HG03135 (cell line): ENCODE results near the gene EFNB3.

ENCODE experiments used
- ATAC-seq: cut with Tn5 transposase; IDR thresholded peaks from one replicate; pipeline ENCODE4 v1.9.1; 2021; ENCODE audit warnings: mild to moderate bottlenecking, moderate library complexity; ENCODE audit not compliant: unreplicated experiment

EFNB3 gene

DNA sequence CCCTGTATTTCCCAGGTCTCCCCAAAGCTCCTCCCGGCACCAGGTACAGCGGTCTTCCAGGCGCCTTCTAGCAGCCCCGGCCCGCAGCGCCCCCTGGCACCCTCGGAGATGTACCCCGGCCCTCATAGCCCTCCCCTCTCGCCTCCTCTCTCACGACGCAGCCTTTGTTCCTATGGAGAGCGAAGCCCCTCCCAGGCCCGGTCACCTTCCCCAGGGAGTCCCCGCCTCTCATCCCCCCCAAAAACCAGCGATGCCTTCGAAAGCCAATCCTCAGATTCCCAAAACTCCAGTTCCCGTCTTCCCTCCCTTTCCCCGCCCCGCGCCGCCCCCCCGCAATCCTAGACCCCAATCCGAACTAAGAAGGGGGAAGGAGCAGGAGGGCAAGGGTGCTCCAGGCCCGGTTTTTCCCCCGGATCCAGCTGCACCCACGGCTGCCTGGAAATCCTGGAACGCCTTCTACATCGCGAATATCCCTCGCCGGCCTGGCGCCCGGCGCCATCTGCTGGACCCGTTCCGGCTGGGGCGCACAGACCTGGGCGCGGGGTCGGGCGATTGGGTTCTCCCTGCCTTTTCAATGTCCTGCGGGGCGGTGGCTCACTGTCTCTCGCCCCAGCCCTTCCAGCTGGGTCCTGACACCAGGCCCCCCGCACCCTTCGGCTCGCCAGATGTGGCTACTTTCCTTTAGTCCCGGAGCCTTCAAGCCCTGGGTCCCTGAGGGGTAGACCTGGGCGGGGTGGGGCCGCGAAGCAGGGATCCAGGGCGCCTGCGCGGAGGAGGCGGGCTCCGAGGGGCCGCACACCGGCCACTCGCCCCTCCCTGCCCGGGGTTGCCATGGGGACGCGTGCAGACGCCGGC, 12.1 kb downstream of the EFNB3 start, which contains the start of gene DNAH2:
Gene DNAH2, plus strand, starts transcription at position 844 of the 855 bp plus-strand sequence. CDS start 1,991 bp downstream, outside the sequence.
- ATAC-seq: no peak

- no peak for ATAC-seq
Observed at GRCh38 chr17:7717756-7718350, 12.9 kb downstream of the EFNB3 start.

DNA sequence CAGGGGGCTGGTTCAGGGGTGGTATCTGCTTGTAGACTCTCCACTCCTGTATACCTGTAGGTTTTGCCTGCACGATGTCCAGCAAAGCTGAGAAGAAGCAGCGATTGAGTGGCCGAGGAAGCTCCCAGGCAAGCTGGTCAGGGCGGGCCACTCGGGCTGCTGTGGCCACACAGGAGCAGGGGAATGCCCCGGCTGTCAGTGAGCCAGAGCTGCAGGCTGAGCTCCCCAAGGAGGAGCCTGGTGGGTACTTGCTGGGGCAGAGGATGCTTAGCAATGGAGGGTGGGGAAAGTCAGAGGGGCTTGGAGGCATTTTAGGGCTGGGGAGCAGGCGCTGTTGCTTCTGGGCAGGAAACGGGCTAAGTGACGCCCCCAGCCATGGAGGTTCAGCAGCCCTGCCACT, 14.7 kb downstream of the EFNB3 start:
- no peak for ATAC-seq

GRCh38 chr17:7720125-7720524, 15.1 kb downstream of the EFNB3 start:
- ATAC-seq: no peak

GRCh38 chr17:7721612-7722011, 16.6 kb downstream of the EFNB3 start:
- no peak for ATAC-seq

GRCh38 chr17:7727886-7728285, 22.9 kb downstream of the EFNB3 start:
- ATAC-seq: no peak

GRCh38 chr17:7729816-7730215, 24.8 kb downstream of the EFNB3 start:
- no peak for ATAC-seq

GRCh38 chr17:7732981-7733539, 28.1 kb downstream of the EFNB3 start:
- no peak for ATAC-seq

- ATAC-seq: no peak
Observed at GRCh38 chr17:7737601-7738000, 32.6 kb downstream of the EFNB3 start.

DNA sequence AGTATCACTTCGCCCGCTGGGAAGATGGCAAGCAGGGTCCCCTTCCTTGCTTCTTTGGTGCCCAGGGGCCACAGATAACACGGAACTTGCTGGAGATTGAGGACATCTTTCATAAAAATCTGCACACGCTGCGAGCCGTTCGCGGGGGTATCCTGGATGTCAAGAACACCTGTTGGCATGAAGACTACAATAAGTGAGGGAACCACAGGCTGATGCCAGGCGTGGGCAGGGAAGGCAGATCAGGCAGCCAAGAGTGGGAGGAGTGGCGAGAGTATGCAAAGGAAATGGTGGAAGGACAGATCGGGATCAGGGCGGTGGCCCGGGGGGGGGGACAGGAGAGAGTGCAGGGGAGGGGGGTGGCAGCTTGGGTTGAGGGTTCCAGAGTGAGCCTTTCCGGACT, 34.7 kb downstream of the EFNB3 start:
- no peak for ATAC-seq

GRCh38 chr17:7740481-7741001, 35.5 kb downstream of the EFNB3 start:
- no peak for ATAC-seq

- no peak for ATAC-seq
Observed at GRCh38 chr17:7742729-7743128, 37.7 kb downstream of the EFNB3 start.

DNA sequence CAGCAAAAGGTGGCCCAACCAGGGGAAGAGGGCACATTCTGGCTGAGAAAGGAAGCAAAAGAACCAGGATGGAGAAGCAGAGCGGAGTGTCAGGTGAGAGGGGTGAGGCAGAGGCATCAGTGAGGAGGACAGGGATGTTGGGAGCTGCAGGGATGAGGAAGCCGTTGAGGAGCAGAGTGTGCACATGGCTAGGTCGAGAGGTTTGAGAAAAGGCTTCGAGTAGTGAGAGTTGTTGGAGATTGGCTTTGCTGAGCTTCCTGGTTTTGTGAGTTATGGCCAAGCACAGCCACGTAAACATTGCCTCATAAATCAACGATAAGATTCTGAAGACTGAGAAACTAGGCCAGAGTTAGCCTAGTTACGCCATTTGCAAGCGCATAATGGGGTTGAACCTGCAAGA, 39.4 kb downstream of the EFNB3 start:
- ATAC-seq: no peak

GRCh38 chr17:7745748-7746470, 40.9 kb downstream of the EFNB3 start:
- ATAC-seq: no peak

DNA sequence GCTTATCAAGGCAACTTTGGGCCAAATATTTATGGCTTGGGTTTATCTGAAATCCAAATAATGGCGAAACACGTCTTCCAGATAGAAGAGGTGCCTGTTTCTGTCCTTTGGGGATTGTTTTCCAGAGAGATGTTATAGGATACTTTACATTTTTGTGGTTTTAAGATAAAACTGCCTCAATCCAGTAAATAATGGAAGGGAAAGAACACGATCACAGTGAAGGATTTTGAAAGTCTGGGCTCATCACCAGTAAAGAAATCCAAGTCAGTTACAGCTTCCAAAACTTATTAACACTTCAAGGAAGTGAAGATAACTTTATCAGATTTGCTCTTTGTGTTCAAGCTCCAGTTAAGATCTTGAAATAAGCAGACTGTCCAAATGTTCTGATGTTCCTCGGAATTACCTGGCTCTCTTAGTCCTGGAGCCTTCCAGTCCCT, 42.7 kb downstream of the EFNB3 start:
- no peak for ATAC-seq

GRCh38 chr17:7748076-7748775, 43.2 kb downstream of the EFNB3 start:
- no peak for ATAC-seq

DNA sequence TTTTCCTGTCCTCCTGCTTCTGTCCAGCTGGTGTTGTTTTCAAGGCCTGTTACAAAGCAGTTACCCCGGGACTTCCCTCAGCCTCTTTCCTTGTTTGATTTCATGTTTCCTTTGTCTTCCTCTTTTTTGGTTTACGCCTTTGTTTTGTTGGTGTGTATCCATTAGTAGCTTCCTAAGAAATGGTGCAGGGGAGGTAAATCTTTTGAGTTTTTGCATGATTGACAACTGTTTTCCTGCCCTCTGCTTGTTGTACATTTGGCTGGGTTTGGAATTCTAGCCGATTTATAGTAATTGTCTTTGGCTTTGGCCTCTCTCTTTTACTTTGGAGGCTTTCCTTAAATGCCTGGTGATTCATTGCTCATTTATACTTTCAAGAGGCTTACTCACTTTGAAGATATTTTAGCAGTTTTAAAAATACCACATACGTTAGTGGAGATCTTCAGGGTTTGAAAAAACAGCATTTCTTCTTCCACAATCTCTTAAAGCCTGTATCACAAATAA, 45.4 kb downstream of the EFNB3 start:
- ATAC-seq: no peak

GRCh38 chr17:7754656-7755055, 49.7 kb downstream of the EFNB3 start:
- ATAC-seq: no peak

- ATAC-seq: no peak
Observed at GRCh38 chr17:7755095-7755890, 50.3 kb downstream of the EFNB3 start.
